Gastrocnemius medialis (tissue), 4 donors: ENCODE measurements around the gene LYL1.

Experiments used
- CTCF ChIP-seq, 5 experiments: fragments of 450-650 bp in 3 of 5; fragments of 200-600 bp in 2 of 5; sonication (generic) in 2 of 5; IDR thresholded peaks in 4 of 5; conservative IDR thresholded peaks in 1 of 5; 1 replicate in 4 of 5; 2 replicates in 1 of 5; pipeline ENCODE4 v1.5.1; 2016 to 2019; ENCODE audit warnings: antibody characterized with exemption in 5 of 5, mild to moderate bottlenecking in 3 of 5, moderate library complexity in 3 of 5
- POLR2A ChIP-seq, 2 donors: fragments of 450-650 bp; IDR thresholded peaks; one replicate each; pipeline ENCODE4 v1.6.1; 2017; ENCODE audit warnings: antibody characterized with exemption in 2 of 2, mild to moderate bottlenecking in 2 of 2, moderate library complexity in 2 of 2

GRCh38 chr19:13095934-13096927 lies 6.4 kb downstream of the LYL1 start:
- TF ChIP-seq CTCF (IDR thresholded peaks at IDR 0.05 in 4 of 5, conservative IDR thresholded peaks at IDR 0.05 in 1 of 5) (peak in 1 of 5 experiments; percentile 8), POLR2A (IDR thresholded peaks at IDR 0.05) (no peak)
